ENCODE measurements around the gene MGARP. TPM values are rescaled to one million over a fixed set of nuclear protein-coding genes. Genes with fewer than 3 reads are reported as not detected.

The MGARP gene
- total and polyA plus RNA-seq, 9 of the 15 experiments (the other 6 are each of a cell fraction or from before 2014, with no cell fraction given): 0.11 to 0.45 (median 0.23) TPM; not detected in 4

DNA sequence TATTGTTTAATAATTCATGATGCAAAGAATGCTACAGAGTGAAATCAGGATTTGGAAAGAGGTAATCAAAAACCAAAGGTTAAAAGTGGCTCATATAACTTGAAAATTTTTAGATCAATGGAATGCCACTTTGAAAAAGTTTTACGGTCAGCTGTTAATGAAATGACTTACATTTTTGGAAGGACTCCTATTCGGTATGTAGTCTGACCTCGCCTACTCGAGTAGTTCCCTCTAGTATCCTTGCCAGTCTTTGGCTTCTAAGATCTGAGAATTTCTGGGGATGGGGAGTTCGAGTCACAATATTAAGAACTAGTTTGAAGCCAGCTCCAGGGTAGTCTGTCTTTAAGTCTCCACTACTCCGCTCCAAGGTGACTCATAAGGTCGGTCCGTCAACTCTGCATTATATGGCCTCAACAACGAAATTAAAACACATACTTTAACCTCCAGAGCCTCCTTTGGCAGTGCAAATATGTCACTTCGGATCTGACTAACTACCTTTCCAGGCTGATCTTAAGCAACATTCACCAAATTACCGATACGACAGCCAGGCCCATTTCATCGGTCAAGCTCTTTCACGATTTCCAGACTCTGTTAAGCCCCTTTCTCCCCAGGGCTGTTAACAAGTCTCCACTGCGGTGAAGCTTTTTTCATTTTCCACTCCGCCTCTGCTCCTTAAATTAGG lies 20.5 kb upstream of the MGARP start (continued):
- TF ChIP-seq, protein P1, sequence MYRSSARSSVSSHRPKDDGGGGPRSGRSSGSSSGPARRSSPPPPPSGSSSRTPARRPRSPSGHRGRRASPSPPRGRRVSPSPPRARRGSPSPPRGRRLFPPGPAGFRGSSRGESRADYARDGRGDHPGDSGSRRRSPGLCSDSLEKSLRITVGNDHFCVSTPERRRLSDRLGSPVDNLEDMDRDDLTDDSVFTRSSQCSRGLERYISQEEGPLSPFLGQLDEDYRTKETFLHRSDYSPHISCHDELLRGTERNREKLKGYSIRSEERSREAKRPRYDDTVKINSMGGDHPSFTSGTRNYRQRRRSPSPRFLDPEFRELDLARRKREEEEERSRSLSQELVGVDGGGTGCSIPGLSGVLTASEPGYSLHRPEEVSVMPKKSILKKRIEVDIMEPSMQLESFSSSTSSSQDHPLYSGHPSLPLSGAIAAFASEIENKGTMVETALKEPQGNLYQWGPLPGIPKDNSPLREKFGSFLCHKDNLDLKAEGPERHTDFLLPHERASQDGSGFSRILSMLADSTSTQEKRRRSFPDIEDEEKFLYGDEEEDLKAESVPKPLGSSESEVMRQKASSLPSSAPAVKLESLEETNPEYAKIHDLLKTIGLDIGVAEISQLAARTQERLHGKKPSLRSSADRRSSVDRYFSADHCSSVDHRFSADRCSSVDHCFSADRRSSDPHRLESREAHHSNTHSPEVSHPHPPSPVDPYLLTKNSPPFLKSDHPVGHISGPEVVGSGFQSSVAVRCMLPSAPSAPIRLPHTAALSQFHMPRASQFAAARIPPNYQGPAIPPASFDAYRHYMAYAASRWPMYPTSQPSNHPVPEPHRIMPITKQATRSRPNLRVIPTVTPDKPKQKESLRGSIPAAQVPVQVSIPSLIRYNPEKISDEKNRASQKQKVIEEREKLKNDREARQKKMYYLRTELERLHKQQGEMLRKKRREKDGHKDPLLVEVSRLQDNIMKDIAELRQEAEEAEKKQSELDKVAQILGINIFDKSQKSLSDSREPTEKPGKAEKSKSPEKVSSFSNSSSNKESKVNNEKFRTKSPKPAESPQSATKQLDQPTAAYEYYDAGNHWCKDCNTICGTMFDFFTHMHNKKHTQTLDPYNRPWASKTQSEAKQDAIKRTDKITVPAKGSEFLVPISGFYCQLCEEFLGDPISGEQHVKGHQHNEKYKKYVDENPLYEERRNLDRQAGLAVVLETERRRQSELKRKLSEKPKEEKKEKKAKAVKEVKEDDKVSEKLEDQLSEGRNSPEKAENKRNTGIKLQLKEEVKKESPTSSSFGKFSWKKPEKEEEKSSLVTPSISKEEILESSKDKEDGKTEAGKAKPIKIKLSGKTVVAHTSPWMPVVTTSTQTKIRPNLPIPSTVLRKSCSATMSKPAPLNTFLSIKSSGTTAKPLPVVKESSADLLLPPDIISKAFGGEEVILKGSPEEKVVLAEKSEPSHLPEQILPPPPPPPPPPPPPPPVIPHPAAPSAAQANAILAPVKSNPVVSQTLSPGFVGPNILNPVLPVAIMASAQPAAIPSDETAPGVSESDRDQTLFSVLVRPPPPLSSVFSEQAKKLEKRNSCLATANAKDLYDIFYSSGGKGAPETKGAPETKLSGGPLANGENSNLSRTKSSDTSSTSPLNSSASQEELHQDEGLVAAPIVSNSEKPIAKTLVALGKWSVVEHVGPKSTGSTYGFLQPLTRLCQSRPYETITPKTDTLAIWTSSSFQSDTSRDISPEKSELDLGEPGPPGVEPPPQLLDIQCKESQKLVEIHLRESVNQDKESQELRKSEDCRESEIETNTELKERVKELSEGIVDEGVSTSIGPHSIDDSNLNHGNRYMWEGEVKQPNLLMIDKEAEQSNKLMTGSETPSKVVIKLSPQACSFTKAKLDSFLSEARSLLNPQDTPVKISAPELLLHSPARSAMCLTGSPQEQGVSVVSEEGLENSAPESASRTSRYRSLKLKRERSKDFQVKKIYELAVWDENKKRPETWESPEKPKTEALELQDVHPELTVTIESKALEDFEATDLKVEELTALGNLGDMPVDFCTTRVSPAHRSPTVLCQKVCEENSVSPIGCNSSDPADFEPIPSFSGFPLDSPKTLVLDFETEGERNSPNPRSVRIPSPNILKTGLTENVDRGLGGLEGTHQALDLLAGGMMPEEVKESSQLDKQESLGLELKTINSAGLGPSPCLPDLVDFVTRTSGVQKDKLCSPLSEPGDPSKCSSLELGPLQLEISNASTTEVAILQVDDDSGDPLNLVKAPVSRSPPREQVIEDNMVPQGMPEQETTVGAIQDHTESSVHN (IDR thresholded peaks at IDR 0.05; ENCODE audit: borderline replicate concordance in 1 of 2, low read depth in 1 of 2): 0 out of 4 replicates have a peak, but pooled peaks of 1 of the 2 experiments have one; percentile 44
- TF ChIP-seq, protein P2, sequence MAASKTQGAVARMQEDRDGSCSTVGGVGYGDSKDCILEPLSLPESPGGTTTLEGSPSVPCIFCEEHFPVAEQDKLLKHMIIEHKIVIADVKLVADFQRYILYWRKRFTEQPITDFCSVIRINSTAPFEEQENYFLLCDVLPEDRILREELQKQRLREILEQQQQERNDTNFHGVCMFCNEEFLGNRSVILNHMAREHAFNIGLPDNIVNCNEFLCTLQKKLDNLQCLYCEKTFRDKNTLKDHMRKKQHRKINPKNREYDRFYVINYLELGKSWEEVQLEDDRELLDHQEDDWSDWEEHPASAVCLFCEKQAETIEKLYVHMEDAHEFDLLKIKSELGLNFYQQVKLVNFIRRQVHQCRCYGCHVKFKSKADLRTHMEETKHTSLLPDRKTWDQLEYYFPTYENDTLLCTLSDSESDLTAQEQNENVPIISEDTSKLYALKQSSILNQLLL (CRISPR knock-in tag; IDR thresholded peaks at IDR 0.05; ENCODE audit: borderline replicate concordance): no peak
- no peak for TF ChIP-seq EWSR1 (IDR thresholded peaks at IDR 0.05; ENCODE audit: borderline replicate concordance, low read depth, partially characterized antibody)
- TF ChIP-seq, protein P3, sequence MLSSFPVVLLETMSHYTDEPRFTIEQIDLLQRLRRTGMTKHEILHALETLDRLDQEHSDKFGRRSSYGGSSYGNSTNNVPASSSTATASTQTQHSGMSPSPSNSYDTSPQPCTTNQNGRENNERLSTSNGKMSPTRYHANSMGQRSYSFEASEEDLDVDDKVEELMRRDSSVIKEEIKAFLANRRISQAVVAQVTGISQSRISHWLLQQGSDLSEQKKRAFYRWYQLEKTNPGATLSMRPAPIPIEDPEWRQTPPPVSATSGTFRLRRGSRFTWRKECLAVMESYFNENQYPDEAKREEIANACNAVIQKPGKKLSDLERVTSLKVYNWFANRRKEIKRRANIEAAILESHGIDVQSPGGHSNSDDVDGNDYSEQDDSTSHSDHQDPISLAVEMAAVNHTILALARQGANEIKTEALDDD (IDR thresholded peaks at IDR 0.05): peak; percentile 74
- TF ChIP-seq SUPT5H (IDR thresholded peaks at IDR 0.05): no peak
- no peak for TF ChIP-seq TEAD2 (tag; IDR thresholded peaks at IDR 0.05)
- no peak for TF ChIP-seq ZNF764 (CRISPR knock-in tag; IDR thresholded peaks at IDR 0.05; ENCODE audit: low read depth)
- TF ChIP-seq ZBTB9 (CRISPR knock-in tag; IDR thresholded peaks at IDR 0.05): no peak
- TF ChIP-seq, protein P4, sequence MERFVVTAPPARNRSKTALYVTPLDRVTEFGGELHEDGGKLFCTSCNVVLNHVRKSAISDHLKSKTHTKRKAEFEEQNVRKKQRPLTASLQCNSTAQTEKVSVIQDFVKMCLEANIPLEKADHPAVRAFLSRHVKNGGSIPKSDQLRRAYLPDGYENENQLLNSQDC (CRISPR knock-in tag; IDR thresholded peaks at IDR 0.05): no peak
- no peak for TF ChIP-seq JUNB (CRISPR knock-in tag; conservative IDR thresholded peaks at IDR 0.05)
- TF ChIP-seq, protein P5, sequence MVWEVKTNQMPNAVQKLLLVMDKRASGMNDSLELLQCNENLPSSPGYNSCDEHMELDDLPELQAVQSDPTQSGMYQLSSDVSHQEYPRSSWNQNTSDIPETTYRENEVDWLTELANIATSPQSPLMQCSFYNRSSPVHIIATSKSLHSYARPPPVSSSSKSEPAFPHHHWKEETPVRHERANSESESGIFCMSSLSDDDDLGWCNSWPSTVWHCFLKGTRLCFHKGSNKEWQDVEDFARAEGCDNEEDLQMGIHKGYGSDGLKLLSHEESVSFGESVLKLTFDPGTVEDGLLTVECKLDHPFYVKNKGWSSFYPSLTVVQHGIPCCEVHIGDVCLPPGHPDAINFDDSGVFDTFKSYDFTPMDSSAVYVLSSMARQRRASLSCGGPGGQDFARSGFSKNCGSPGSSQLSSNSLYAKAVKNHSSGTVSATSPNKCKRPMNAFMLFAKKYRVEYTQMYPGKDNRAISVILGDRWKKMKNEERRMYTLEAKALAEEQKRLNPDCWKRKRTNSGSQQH (CRISPR knock-in tag; IDR thresholded peaks at IDR 0.05): 0 out of 2 replicates have a peak, but pooled peaks have one; percentile 77
- TF ChIP-seq TRIM24 (IDR thresholded peaks at IDR 0.05): no peak

All from K562 (cell line).